Fibroblast of skin of back (primary cell): ENCODE results near the gene MCF2L.

Source experiments
- DNase-seq: peaks from one replicate; pipeline ENCODE4 v3.0.0-alpha.2; 2013

The MCF2L gene

GRCh38 chr13:112980434-112980833 lies 11.4 kb downstream of the MCF2L start:
- DNase-seq, result no peak

DNA sequence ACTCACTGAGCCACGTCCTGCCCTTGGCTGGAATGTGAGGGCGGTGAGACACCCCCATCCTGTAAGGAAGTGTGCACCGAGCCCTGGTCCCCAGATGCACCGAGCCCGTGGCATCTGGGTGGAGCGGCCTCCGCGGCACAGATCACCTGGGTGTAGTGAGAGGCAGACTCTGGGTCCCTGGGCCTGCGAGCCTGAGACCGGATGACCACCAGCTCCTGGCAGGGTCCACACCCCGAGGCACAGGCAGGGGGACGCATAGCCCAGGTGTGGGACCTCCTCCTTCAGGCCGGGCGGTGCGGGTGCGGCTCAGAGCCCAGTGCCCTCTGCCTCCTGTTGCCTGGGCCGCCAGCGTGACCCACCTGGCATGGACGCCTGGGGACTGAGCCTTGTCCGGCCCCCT lies 12.4 kb downstream of the MCF2L start:
- no peak for DNase-seq

- no peak for DNase-seq
These were observed 13.4 kb downstream of the MCF2L start for GRCh38 chr13:112982281-112983041.

GRCh38 chr13:112983042-112983305 lies 14.0 kb downstream of the MCF2L start:
- no peak for DNase-seq

DNA sequence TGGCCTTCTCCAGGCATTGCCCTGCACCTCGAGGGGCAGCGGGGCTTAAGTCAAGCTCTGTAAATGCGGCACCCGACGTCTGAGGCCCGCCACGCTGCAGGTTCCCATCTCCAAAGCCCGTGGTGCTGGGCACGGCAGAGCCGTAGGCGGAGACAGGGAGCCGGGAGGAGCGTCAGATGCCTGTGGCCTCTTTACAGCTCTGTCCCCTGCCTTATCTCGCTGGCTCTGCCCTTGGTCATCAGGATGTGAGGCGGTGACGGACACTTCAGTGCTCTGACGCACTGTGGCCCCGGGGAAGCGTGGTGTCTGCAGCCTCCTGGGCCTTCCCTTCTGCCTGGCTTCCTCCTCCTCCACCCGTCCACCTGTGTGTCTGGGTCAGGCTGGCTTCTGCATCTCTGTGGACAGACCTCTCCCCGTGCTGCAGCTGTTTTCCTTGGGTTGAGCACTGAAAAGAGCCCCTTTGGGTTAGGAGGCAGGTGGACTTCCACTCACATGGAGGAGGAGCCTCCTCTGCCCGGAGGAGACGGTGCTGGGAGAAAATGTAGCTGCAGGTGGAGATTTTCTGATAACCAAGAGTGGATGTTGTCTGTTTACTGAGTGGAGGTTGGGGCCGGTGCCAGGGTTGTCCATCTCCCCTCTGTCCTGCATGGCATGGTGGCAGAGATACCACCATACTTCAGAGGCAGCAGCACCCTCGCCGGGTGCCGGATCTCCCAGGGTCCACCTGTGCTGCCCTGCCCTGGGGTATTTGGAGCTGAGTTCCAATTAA lies 14.6 kb downstream of the MCF2L start:
- no peak for DNase-seq

GRCh38 chr13:112984501-112984900 lies 15.5 kb downstream of the MCF2L start:
- DNase-seq, result no peak

DNA sequence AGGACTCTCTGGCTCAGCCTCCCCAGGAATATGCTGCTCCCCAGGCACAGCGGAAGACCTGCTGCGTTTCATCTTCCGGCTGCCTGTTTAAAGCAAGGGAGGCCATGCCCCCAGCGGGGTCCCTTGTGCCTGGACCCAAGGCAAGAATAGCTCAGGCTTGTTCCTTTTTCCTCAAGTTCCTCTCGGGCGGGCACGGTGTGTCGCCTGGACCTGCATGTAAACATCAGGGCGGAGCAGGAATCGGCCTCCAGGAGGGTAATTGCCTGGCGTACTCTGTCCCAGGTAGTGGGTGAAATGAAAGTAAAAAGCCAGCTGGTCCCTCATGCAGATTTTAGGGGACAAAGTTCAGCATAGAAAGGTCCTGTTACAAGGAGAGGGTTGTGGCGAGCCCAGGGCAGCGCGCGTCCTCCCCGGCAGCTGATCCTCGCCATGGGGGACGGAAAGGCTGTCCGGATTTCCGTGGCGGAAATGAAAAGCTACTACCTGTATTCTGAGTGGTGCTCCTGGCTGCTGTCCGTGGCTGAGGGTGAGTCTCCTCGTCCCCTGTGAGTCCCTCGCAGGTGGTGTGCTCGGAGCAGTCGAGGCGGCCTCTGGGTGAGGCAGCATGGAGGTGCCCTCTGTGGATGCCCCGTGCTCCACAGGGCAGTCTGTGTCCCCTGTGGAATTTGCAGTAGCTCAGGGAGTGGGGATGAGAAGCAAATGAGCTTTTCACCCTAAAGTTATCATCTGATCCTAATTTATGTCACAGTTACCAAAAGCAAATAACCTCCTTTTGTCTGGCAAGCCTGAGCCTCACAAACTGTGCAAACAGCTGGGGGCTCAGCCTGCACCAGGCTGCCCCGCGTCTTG lies 16.2 kb downstream of the MCF2L start:
- DNase-seq, result no peak

DNA sequence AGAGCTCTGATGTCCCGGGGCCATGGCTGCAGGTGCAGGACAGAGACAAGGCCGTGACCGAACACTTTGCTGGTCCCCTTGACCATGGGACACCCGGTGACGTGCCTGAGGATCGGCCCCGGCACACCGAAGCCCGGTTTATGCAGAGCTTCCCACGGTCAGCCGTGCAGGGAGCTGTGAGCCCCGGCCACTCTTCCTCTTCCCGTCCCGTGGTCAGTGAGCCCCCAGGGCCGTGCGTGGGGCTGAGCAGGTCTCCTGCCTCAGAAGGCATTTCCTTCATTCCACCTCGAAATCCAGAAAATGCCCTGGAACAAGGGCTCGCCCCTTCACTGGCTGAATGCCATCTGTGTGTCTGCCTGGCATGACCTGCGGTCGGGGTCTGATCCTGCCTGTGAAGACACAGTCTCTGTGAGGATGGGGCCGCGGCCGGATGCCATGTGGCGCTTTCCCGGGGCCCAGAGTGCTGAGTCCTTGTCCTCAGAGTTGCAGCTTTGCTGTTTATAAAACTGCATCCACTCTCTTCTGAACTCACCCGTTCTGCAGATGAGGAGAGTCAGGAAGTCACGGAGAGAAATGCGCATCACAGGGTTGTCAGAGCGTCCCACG lies 16.9 kb downstream of the MCF2L start:
- DNase-seq, result no peak

GRCh38 chr13:112986470-112986869 lies 17.5 kb downstream of the MCF2L start:
- no peak for DNase-seq

DNA sequence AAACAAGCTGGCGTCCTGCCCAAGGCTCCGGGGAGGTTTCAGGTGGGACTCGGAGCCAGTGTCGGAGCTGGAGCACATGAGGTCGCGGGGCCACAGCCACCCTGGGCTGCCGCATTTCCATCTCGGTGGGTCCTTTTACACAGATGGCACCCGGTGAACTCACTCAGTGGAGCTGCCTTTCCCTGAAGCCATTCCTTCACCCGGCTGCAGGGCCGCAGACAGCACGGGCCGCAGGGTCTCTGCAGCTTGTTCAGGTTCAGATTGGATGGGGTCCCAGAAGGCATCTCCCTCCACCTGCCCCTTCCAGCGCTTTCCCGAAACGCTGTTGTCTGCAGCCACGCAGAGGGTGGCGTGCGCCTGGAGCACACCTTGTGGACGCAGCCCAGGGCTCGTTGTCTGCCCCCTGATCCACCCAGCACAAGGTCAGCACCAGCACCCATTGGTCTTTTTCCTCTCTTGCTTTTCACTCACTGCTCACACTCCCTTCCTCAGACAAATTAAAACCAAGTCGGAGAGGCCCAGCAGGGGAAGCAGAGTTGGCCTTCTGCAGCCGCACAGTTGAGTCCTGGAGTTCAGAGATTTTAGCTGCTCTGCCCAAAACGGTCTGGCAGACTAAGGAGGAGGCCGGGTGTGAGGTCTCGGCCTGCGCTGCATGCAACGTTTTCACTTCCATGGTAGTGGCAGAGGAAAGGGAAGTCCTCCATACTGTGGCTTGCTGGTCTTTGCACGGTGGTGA lies 18.1 kb downstream of the MCF2L start:
- no peak for DNase-seq

GRCh38 chr13:112987682-112988024 lies 18.6 kb downstream of the MCF2L start:
- no peak for DNase-seq

- DNase-seq, result no peak
These were observed 21.8 kb downstream of the MCF2L start for GRCh38 chr13:112990783-112991182.

- no peak for DNase-seq
These were observed 22.6 kb downstream of the MCF2L start for GRCh38 chr13:112991609-112992008.

- no peak for DNase-seq
These were observed 24.1 kb downstream of the MCF2L start for GRCh38 chr13:112992931-112993680.

GRCh38 chr13:112994084-112994780 lies 25.2 kb downstream of the MCF2L start:
- no peak for DNase-seq

- no peak for DNase-seq
These were observed 25.9 kb downstream of the MCF2L start for GRCh38 chr13:112994781-112995355.

- no peak for DNase-seq
These were observed 26.6 kb downstream of the MCF2L start for GRCh38 chr13:112995395-112996191.

GRCh38 chr13:112996671-112997091 lies 27.7 kb downstream of the MCF2L start:
- DNase-seq, result no peak
